ENCODE data around the gene FNDC7.

DNA sequence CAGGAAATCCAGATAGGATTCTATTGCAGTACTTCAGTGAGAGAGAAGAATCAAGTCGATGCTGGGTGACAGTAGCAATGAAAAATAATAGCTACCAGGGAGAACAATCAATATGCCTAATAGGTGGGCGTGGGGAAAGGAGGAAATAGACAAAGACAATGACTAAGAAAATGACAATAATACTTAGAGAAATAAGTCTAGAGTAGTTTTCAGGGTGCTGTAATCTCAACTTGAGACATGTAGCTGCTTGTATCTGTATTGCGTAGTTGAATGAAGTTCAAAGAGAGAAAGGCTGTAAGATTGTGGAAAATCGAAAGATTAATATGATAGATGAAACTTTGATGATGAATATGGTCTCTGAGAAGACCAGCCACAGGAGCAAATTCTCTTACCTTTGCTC is 36.4 kb downstream of the FNDC7 start:
- TF ChIP-seq POLR2A (IDR thresholded peaks at IDR 0.05), result no peak
- TF ChIP-seq, protein P1, sequence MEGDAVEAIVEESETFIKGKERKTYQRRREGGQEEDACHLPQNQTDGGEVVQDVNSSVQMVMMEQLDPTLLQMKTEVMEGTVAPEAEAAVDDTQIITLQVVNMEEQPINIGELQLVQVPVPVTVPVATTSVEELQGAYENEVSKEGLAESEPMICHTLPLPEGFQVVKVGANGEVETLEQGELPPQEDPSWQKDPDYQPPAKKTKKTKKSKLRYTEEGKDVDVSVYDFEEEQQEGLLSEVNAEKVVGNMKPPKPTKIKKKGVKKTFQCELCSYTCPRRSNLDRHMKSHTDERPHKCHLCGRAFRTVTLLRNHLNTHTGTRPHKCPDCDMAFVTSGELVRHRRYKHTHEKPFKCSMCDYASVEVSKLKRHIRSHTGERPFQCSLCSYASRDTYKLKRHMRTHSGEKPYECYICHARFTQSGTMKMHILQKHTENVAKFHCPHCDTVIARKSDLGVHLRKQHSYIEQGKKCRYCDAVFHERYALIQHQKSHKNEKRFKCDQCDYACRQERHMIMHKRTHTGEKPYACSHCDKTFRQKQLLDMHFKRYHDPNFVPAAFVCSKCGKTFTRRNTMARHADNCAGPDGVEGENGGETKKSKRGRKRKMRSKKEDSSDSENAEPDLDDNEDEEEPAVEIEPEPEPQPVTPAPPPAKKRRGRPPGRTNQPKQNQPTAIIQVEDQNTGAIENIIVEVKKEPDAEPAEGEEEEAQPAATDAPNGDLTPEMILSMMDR (IDR thresholded peaks at IDR 0.05), result no peak

All from uterus (tissue), 2 donors.